Activated CD4-positive, alpha-beta memory T cell treated with anti-CD3 and anti-CD28 coated beads for 36 hours (primary cell): ENCODE results near the gene ACTR6. TPM values are rescaled to one million over a fixed set of nuclear protein-coding genes. Genes with fewer than 3 reads are reported as not detected.
"Not testable (repeated sequence)": the region's sequence is repeated elsewhere in the genome, so short reads cannot be mapped to it uniquely, and the experiment has no call there.

Experiments
- CTCF ChIA-PET: fragments of 350-600 bp; sonication (Branson Sonifier 250); formaldehyde crosslinking; loops from one replicate; lab custom pipeline; 2021; ENCODE audit warnings: antibody characterized with exemption, inconsistent platforms; lab: Charles Lee
- POLR2A ChIA-PET: fragments of 350-600 bp; sonication (Branson Sonifier 250); formaldehyde crosslinking; loops from one replicate; lab custom pipeline; 2021; ENCODE audit warnings: antibody characterized with exemption; lab: Charles Lee
- DNase-seq: peaks from one replicate; pipeline ENCODE4 v3.0.0-alpha.2; 2020
- H3K27ac Mint-ChIP-seq: one replicate; pipeline ENCODE4 v1.8.0; 2021; ENCODE audit warnings: mixed read lengths
- H3K27me3 Mint-ChIP-seq: one replicate; pipeline ENCODE4 v1.8.0; 2021; ENCODE audit warnings: mixed read lengths
- H3K36me3 Mint-ChIP-seq: one replicate; pipeline ENCODE4 v1.8.0; 2021; ENCODE audit warnings: mixed read lengths
- H3K4me1 Mint-ChIP-seq: one replicate; pipeline ENCODE4 v1.8.0; 2021; ENCODE audit warnings: low read depth, mixed read lengths
- H3K4me3 Mint-ChIP-seq: one replicate; pipeline ENCODE4 v1.8.0; 2021; ENCODE audit warnings: mild to moderate bottlenecking, mixed read lengths
- H3K9me3 Mint-ChIP-seq: one replicate; pipeline ENCODE4 v1.8.0; 2021; ENCODE audit warnings: mixed read lengths
- intact Hi-C: fragments of 100-400 bp; cut with micrococcal nuclease; formaldehyde crosslinking; loops from one replicate; pipeline ENCODE4 v1.15.1; 2023
- total RNA-seq, 2 experiments: library from RNA; stranded (reverse); gene quantifications; one replicate each; pipeline ENCODE4 v1.2.3, GENCODE V29; 2021

Gene ACTR6
- total RNA-seq, 2 experiments from 2014 or later = 58.3 to 60.3 TPM

DNA sequence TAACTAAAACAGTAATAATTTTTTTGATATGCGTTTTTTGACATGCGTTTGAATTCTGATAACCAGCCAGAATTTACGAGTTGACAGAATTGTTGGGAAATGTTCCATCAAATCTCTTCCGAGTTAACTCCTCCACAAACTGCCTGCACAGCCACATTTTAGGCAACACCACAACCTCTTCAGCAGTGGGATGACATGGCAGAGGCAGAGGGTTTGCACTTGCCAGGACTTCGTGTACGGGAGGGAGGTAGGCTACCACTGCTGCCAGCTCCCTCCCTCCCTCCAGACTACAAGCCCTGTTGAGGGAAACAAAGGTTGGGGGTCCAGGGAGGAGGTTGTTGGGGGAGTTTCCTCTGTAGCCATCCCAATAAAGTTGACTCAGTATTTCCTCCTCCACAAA is 14.5 kb upstream of the ACTR6 start:
- CTCF ChIA-PET = no interaction called here
- no peak for DNase-seq
- H3K4me3 Mint-ChIP-seq = no peak overlapping the region
- intact Hi-C loops = no loop called here
- no peaks in the 10 kb centered on the region for H3K9me3 Mint-ChIP-seq
- H3K27ac Mint-ChIP-seq = no peak overlapping the region
- H3K4me1 Mint-ChIP-seq = peaks cover 9% of the 10 kb centered on the region
- H3K27me3 Mint-ChIP-seq = no peaks in the 10 kb centered on the region
- H3K36me3 Mint-ChIP-seq = peaks cover 24% of the 10 kb centered on the region
- POLR2A ChIA-PET = interaction anchor here (1.1 kb wide), 1 partner anchor 14 kb away, joined by 3 read pairs; the partner anchor contains the start of gene ACTR6

DNA sequence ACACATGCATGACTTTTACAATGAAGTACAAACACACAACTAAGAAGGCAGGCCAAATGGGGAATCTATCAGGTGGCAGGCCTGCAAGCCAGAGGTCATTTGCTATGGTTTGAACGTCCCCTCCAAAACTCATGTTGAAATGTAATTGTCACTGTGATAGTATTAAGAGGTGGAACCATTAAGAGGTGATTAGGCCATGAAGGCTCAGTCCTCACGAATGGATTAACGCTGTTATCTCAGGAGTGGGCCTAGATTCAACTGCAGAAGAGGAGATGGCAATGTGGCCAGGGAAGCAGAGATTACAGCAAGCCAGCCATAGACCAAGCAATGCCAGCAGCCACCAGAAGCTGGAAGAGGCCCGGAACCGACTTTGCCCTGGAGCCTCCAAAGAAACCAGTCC is 13.5 kb upstream of the ACTR6 start:
- Mint-ChIP-seq H3K36me3 (peaks cover 26% of the 10 kb centered on the region), H3K9me3 (no peaks in the 10 kb centered on the region), H3K4me3 (no peak overlapping the region), H3K27me3 (no peaks in the 10 kb centered on the region), H3K27ac (no peak overlapping the region), H3K4me1 (peaks cover 5% of the 10 kb centered on the region)
- POLR2A ChIA-PET = no interaction called here
- CTCF ChIA-PET = no interaction called here
- DNase-seq = no peak
- intact Hi-C loops = no loop called here

DNA sequence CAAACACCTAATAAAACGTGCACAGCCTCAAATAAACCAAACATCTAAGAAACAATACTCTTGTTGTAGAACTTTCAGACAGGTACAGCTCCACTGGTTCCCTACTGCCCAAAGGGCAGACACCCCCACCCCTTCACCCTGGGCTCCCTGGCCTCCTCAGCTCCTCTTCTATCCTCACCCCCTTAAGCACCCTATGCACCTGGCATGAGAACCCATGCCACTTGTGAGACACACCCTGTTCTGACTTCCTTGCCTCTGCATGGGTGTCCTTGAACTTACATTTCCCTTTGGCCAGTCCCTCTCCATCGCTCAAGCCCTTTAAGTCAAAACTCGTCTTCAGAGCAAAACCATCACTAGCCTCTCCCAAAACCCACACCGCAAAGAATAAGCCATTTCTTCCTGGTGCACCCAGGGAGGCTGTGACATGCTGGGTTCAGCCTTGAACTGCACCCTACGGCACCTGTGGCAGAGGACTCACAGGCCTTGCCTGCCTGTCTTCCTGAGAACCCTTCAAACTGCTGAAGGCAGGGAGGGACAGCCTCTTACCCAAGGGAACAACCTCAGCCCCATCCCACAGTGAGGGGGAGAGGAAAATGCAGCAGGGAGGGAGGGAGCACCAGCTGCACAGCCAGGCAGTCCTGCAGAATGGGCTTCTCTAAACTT is 12.6 kb upstream of the ACTR6 start:
- CTCF ChIA-PET = no interaction called here
- DNase-seq = no peak
- intact Hi-C loops = no loop called here
- Mint-ChIP-seq H3K36me3 (peaks cover 29% of the 10 kb centered on the region), H3K4me3 (no peak overlapping the region), H3K27ac (no peak overlapping the region), H3K4me1 (peaks cover 2% of the 10 kb centered on the region), H3K9me3 (no peaks in the 10 kb centered on the region), H3K27me3 (no peaks in the 10 kb centered on the region)
- POLR2A ChIA-PET = no interaction called here

DNA sequence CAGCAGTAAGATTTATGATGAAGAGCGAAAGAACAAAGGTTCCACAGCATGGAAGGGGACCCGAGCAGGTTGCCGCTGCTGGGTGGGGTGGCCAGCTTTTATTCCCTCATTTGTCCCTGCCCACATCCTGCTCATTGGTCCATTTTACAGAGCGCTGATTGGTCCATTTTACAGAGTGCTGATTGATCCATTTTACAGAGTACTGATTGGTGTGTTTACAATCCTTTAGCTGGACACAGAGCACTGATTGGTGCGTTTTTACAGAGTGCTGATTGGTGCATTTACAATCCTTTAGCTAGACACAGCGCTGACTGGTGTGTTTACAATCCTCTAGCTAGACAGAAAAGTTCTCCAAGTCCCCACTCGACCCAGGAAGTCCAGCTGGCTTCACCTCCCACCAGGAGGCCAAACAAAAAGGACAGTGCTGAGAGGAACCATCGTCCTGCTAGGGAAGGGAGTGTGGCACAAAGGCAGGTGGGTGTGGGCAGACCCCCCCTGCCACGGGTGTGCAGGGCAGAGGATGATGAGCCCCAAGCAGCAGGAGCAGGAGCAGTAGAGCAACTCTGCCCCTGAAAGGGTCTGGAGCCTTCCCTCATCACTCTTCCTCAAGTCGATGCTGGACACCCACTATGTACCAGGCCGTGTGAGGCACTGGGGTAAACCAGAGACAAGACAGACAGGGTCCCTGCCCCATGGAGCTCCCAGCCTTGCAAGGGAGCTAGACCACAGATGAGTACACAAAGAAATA is 11.6 kb upstream of the ACTR6 start:
- peaks cover 34% of the 10 kb centered on the region for H3K36me3 Mint-ChIP-seq

DNA sequence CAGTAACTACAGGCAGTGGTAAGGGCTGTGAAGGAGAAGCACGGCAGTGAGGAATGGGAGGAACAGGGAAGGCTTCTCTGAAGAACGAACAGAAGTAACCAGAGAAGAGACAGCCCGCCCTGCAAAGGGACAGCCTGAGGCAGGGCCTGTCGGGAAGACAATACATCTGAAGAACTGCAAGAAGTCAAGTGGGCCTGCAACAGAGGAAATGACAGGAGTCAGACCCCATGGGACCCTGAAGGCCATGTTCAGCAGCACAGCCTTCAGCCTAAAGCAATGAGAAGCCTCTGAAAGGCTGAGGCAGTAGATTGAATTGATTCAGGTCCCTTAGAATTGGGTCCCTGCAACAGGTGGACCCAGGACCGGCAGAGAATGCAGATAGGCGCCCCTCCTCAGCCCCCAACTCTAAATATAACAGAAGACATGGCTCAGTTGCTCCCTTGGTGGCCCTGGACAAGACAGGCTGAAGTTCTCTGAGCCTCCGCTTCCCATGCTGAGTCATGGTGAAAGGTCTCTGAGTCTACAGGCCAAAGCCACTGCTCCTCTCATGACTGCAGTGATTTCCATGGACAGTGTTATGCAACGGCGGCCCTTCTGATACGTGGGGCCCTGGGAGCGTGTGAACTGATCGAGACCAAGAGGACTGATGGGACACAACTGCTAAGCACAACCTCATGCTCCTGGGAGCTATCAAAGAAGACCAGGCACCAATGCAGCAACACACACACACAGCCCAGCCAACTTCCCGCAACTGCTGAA is 10.8 kb upstream of the ACTR6 start:
- Mint-ChIP-seq H3K9me3 (no peaks in the 10 kb centered on the region), H3K4me1 (no peaks in the 10 kb centered on the region), H3K4me3 (no peak overlapping the region), H3K27me3 (no peaks in the 10 kb centered on the region), H3K36me3 (peaks cover 40% of the 10 kb centered on the region), H3K27ac (no peak overlapping the region)
- intact Hi-C loops = no loop called here
- DNase-seq = no peak
- ChIA-PET POLR2A (no interaction called here), CTCF (interaction anchor here (1.7 kb wide), 1 partner anchor 35 kb away, joined by 4 read pairs; no protein-coding TSS in a partner anchor)

More for the DNA sequence above, 11.6 kb upstream of the ACTR6 start:
- H3K4me3 Mint-ChIP-seq, H3K9me3 Mint-ChIP-seq, CTCF ChIA-PET, H3K27me3 Mint-ChIP-seq, H3K27ac Mint-ChIP-seq, H3K4me1 Mint-ChIP-seq, intact Hi-C loops, DNase-seq, POLR2A ChIA-PET: not testable (repeated sequence)

DNA sequence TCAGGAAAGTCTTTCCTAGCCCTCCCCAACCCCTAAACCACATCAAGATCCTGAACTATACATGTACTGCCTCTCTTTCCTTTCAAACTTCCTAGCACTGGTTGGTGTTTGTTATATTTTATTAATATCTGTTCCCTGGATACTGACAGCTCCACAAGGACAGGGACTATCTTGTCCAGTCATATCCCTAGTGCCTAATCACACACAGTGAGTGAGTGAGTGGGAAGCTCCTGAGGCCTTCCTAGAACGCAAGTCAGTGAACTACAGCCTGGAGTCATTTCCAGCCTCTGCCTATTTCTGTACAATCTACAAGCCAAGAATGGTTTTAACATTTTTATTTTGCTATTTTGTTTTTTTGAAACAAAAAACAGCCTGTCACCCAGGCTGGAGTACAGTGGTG is 7.5 kb upstream of the ACTR6 start:
- no peak for DNase-seq
- Mint-ChIP-seq H3K4me3 (no peak overlapping the region), H3K9me3 (no peaks in the 10 kb centered on the region), H3K27me3 (no peaks in the 10 kb centered on the region), H3K27ac (no peak overlapping the region), H3K36me3 (peaks cover 50% of the 10 kb centered on the region), H3K4me1 (peaks cover 5% of the 10 kb centered on the region)
- ChIA-PET CTCF (interaction anchor here (0.6 to 1.0 kb wide), 2 partner anchors 34 to 1897 kb away, joined by 3 read pairs; no protein-coding TSS in a partner anchor), POLR2A (interaction anchor here (0.6 kb wide), 1 partner anchor 21 kb away, joined by 3 read pairs; no protein-coding TSS in a partner anchor)
- intact Hi-C loops = no loop called here

DNA sequence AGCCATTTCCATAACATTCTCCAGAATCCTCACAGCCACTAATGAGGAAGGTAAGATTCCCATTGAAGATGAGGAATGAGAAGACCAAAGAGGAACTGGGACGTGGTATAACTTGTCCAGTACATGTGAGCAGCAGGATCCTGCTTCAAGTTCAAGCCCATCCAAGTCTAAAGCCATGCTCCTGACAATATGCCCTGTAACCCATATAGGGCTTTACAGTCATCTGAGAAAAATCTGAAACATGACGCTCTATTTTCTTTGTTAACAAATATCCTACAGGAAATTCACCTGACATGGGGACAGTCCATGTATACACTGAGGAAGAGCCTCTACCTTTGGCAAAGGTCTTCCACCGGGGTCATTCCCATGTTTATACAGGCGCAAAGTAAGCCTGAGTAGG is 3.1 kb upstream of the ACTR6 start:
- Mint-ChIP-seq H3K4me3 (no peak overlapping the region), H3K4me1 (peaks cover 14% of the 10 kb centered on the region), H3K36me3 (peaks cover 30% of the 10 kb centered on the region), H3K9me3 (no peaks in the 10 kb centered on the region), H3K27me3 (no peaks in the 10 kb centered on the region), H3K27ac (no peak overlapping the region)
- no peak for DNase-seq
- POLR2A ChIA-PET = no interaction called here
- CTCF ChIA-PET = interaction anchor here (0.7 to 1.3 kb wide), 2 partner anchors 43 to 44 kb away, joined by 3 to 4 read pairs; no protein-coding TSS in a partner anchor
- intact Hi-C loops = no loop called here

DNA sequence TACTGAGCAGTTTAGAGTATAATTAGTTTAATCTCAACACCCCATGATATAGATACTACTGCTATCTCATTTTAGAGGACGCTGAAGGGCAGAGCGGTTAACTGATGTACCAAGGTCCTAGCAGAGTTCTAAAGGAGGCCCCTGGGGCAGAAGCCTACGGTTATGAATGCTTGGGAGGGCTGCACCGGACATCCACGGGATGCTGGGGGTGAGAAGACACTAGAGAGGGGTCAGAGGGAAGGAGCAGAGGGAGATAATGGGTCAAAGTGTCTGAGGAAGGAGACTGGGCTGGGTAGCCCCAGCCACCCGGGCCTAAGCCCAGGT is 1.6 kb upstream of the ACTR6 start:
- no peaks in the 10 kb centered on the region for H3K27me3 Mint-ChIP-seq
- H3K36me3 Mint-ChIP-seq = peaks cover 21% of the 10 kb centered on the region
- peaks cover 24% of the 10 kb centered on the region for H3K4me1 Mint-ChIP-seq
- H3K9me3 Mint-ChIP-seq = no peaks in the 10 kb centered on the region
- CTCF ChIA-PET = no interaction called here
- peak overlapping the region; percentile 99 for H3K27ac Mint-ChIP-seq
- DNase-seq = no peak
- peak overlapping the region; percentile 96 for H3K4me3 Mint-ChIP-seq
- POLR2A ChIA-PET = no interaction called here
- intact Hi-C loops = no loop called here

DNA sequence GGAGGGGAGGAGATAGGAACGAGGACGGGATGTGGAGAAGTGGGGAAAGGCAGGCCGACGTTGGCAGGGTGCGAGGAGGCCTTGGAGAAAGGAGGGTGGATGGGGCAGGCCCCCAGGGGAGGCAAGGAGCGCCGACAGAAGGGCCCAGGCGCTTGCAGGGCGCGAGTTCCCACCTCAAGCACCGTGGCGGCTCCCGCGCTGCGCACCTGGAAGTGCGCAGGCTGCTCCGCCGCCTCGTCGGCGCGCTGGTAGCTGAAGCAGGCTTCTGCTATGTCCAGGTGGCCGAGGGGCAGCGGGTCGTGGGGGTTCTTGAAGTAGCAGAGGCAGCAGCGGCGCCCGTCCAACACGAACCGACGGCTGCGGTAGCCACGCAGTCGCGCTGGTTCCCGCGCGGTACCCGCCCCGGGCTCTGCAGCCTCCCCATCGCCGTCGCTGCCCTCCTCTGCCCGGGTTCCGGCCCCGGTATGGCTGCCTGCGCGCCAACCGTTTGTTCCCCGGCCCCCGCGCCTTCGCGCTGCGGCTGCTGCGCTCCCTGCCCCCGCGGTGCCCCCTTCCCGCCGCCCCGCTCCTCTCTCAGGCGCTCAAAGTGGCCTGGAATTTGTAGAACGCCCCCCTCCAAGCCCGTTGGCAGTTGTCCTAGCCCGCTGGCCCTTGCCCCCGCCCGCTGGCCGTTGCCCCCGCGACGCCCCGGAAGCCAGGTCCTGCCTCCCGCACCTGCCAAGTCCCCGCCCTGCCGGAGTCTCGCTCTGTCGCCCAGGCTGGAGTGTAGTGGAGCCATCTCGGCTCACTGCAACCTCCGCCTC is 1.1 kb upstream of the ACTR6 start:
- POLR2A ChIA-PET = interaction anchor here (1.4 to 1.5 kb wide), 2 partner anchors 13 to 99 kb away, joined by 3 to 4 read pairs; no protein-coding TSS in a partner anchor
- Mint-ChIP-seq H3K27ac (peak overlapping the region; percentile 99), H3K36me3 (peaks cover 16% of the 10 kb centered on the region), H3K4me1 (peaks cover 27% of the 10 kb centered on the region), H3K27me3 (no peaks in the 10 kb centered on the region), H3K9me3 (no peaks in the 10 kb centered on the region), H3K4me3 (peak overlapping the region; percentile 96)
- DNase-seq = peak; percentile 87
- CTCF ChIA-PET = interaction anchor here (0.9 to 1.8 kb wide), 3 partner anchors 37 to 67 kb away, joined by 4 to 8 read pairs (median 5); partner anchors contain the start of genes DEPDC4 and SCYL2
- intact Hi-C loops = loop anchor here (1.0 to 5.0 kb wide), 5 partner anchors 35 to 1682 kb away; partner anchors contain the start of genes DEPDC4, SCYL2 and TMPO

DNA sequence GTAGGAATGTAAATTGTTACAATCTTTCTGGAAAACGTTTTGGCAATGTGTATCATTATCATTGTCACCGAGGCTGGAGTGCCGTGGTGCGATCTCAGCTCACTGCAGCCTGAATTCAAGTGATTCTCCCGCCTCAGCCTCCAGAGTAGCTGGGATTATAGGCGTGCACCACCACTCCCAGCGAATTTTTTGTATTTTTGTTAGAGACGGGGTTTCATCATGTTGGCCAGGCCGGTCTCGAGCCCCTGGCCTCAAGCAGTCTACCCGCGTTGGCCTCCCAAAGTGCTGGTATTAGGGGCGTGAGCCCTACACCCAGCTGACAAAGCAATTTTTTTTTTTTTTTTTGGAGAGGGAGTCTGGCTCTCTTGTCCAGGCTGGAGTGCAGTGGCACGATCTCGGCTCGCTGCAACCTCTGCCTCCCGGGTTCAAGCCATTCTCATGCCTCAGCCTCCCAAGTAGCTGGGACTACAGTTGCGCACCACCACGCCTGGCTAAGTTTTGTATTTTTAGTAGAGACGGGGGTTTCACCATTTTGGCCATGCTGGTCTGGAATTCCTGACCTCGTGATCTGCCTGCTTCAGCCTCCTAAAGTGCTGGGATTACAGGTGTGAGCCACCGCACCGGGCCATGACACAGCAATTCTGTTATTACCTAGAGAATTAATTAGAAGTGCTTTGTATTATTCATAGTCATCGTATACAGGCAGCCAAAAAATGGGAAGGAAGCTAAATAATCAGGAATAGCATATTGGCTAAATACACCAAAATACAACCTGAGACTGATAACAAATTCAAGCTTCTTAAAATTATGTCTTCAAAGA is 1.2 kb downstream of the ACTR6 start:
- Mint-ChIP-seq H3K36me3 (peaks cover 7% of the 10 kb centered on the region), H3K4me3 (peak overlapping the region; percentile 96), H3K9me3 (no peaks in the 10 kb centered on the region), H3K27ac (peak overlapping the region; percentile 99), H3K27me3 (no peaks in the 10 kb centered on the region), H3K4me1 (peaks cover 27% of the 10 kb centered on the region)
- intact Hi-C loops = loop anchor here (2.0 to 5.0 kb wide), 2 partner anchors 1461 to 1685 kb away; partner anchors contain the start of gene TMPO
- ChIA-PET CTCF (interaction anchor here (0.8 to 1.2 kb wide), 2 partner anchors 47 to 64 kb away, joined by 3 to 4 read pairs; no protein-coding TSS in a partner anchor), POLR2A (interaction anchor here (0.6 to 0.7 kb wide), 2 partner anchors 9 to 172 kb away, joined by 3 to 5 read pairs; no protein-coding TSS in a partner anchor)
- DNase-seq = no peak
